Retina (tissue), 1 donor: ENCODE results near the gene RPS3.

Experiments used
- DNase-seq: peaks from one replicate; pipeline ENCODE4 v3.0.0-alpha.2; 2016

The RPS3 gene

DNA sequence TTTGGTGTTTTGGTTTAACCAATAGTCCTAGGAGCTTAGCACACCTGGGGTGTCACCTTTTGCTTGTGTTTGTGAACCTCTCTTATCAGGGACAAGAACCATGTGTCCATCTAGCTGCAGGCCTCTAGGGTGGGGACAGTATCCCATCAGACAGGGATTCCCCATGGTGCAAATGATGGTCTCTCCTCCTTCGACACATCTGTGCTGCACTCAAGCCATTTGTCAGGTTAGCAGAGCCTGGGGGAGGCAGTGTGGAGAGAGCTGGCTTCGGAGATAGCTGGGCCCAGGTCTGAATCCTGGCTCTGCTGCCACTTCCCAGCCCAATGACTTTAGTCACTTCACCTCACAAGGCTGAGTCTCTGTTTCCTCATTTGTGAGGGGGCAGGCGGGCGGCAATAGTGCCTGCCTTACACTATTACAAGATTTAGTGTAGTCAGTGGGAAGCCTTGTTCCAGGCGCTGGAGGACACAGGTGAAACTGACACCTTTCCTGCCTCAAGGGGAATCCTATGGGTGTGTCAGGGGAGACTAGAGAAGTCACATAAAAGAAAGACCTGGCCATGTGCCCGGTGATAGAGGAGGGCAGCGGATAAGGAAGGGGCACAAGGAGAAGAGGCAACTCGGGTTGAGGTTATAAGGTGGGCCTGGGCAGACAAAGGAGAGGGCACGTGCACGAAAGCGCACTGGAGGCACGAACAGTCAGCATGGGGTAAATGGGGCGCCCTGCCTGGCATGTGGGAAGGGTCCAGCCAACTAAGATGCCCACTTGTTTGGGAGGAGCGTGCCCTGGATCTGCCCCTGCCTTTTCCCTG lies 21.1 kb downstream of the RPS3 start:
- DNase-seq, result no peak

GRCh38 chr11:75421035-75421602 lies 21.8 kb downstream of the RPS3 start:
- DNase-seq, result peak; percentile 73

- no peak for DNase-seq
These were observed 22.6 kb downstream of the RPS3 start for GRCh38 chr11:75421902-75422247.

DNA sequence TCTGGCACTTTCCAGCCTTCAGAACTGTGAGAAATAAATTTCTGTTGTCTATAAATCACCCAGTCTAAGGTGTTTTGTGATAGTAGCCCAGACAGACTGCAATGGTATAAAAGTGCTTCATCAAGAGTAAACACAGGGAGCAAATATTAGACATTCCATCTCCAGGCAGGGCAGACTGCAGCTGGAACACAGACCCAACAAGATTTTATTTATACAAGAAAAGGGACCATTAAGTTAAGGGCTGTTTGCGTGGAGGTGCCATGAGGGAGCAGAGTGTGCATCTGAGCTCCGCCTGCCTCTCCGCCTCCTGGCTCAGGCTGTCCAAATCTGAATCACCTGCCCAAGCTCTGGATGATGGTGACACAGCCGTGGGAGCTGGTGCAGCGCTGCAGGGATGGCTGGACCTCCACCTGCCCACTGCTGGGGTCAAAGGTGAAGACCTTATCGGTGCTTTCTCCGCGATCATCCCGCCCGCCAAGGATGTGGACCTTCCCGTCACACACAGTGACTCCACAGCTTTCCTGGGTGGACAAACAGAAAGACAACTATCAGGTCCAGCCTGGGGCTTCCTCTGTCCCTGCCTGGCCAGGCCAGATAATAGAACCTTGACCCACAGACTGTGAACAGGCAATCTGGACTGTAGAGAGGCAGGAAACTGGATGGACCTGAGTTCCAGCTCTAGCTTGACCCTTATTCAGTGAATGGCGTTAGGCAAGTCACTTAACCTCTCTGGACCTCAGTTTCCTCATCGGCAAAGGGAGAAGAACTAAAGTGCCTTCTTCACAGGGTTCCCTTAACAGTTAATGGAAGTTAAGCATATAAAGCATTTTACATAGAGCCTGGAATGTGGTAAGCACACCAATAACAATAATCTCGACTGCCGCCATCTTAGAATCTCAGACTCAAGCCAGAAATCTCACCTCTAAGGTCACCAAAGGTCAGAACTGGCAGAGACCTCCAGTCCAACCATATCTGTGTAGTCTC lies 23.2 kb downstream of the RPS3 start:
- no peak for DNase-seq

DNA sequence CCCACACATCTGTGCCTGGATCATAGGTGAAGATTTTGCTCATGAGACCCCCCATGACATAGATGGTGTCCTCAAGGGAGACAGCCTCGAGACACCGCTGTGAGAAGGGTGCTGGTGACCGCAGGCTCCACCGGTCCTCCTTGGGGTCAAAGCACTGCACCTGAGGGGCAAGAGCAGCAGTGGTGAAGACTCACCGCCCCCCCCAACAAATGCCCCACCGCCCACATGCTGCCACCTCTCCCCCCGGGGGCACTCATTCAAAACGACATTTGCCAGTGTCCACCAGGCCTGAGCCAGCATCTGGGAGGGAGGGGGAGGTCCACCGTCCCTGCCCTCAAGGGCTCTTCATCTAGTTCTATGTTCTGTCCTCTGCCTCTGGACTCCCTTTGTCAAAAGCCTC lies 24.4 kb downstream of the RPS3 start:
- no peak for DNase-seq

- peak; percentile 63 for DNase-seq
These were observed 25.1 kb downstream of the RPS3 start for GRCh38 chr11:75424396-75424795.

DNA sequence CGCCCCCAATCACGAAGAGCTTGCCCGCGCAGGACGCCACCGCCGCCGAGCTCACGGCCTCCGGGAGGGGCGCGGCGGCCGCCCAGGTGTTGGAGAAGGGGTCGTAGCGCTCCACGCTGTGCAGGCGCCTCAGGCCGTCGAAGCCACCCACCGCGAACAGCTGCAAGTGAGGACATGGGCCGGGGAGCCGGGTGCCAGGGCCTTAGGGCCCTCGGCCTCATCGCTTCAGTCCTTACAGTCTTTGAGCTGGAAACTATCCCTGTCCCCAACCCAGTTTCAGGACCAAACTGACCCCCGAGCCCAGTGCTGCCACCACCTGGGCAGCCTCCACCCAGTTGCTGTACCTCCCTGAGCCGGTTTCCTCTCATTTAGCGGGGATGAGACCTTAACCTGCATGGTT lies 26.1 kb downstream of the RPS3 start:
- no peak for DNase-seq

DNA sequence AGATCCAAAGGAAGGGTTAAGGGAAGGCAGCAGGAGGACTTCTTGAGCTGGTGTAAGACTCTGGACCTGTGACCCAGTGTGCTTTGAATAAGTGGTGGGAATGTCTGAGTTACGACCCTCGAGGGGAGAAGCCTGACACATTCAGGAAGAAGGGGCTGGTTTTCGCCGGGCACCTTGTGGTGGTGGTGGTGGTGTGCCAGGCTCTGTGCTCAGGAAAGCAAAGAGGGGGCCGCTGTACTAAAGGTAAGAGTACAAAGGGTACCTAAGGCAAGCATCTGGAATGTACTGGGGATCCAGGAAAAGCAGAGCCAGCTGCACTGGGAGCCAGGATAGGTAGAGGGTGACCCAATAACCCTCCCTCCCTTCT lies 27.4 kb downstream of the RPS3 start:
- no peak for DNase-seq

DNA sequence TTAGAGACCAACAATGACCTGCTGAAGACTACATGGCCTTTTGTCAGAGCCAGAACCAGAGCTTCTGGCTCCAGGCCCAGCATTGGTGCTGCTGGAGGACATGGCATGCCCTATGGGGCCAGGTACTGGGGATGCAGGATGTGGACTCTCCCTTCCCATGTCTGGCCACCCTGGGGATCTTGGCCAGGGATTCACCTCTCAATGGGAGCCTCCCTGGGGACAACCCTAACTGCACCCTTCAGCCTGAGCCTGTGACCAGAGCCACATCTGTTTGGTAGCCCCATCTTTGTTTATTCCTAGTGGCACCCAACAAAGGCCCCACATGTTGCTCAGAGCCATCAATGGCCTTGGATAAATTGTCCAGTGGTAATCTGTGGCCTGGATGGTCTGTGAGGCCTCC lies 27.9 kb downstream of the RPS3 start:
- DNase-seq, result no peak

DNA sequence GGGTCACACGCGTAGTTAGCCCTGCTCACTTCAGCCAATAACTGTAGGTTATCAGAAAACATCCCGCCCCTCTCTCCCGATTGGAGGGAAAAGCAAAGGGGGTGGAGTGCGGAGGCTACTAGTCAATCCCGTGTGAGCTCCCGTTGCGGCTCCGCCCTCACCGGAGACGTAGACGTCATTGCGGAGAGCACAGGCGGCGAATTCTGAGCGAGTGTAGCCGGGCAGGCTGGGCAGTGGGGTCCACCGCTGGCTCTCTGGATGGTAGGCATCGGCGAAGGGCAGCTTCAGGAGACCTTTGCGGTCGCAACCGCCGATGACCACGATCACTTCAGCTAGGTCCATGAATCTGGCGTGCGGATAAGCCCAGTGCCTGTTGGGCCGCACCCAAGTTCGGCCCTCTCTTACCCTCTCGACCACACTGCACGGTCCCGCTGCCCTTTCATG lies 29.0 kb downstream of the RPS3 start:
- DNase-seq, result peak; percentile 59

GRCh38 chr11:75428989-75429640 lies 29.8 kb downstream of the RPS3 start:
- no peak for DNase-seq

DNA sequence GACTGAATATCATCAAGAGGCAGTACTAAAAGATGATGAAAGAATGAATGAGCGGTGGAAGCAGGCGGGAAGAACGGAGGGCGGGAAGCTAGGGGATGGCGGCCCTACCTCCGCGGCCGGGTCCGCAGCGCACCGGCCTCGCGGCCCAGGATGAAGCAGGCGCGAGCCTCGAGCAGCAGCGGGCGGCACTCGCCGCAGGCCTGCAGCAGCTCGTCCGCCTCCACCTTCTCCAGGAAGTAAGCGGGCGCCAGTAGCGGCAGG lies 30.3 kb downstream of the RPS3 start:
- DNase-seq, result peak; percentile 60

- no peak for DNase-seq
These were observed 30.8 kb downstream of the RPS3 start for GRCh38 chr11:75429902-75430713.

GRCh38 chr11:75430714-75431532 lies 31.6 kb downstream of the RPS3 start:
- DNase-seq, result peak; percentile 75

- peak; percentile 44 for DNase-seq
These were observed 32.5 kb downstream of the RPS3 start for GRCh38 chr11:75431533-75432525.

- DNase-seq, result peak; percentile 64
These were observed 33.6 kb downstream of the RPS3 start, which contains the start of gene KLHL35 for GRCh38 chr11:75432911-75433321. Gene KLHL35 (minus strand): TSS chr11:75433203. CDS start chr11:75430629, 2,574 bp downstream.

DNA sequence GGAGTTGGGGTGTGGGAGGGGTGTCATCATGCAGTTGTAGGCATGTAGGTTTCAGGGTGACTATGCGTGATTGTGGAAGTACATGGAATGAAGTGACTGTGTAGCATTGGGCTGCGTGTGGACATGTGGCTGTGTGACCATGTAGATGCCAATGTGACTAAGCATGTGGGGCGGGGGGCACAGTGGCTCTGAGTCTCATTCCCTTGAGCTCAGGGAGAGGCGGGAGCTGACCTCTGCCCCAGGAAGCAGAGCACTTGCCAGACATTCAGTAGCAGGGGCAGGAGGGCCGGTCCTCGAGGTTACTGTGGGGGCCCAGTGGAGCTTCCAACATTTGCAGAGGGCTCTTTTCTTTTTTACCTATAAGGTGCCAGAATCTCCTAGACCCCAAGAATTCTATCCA lies 34.1 kb downstream of the RPS3 start:
- no peak for DNase-seq

DNA sequence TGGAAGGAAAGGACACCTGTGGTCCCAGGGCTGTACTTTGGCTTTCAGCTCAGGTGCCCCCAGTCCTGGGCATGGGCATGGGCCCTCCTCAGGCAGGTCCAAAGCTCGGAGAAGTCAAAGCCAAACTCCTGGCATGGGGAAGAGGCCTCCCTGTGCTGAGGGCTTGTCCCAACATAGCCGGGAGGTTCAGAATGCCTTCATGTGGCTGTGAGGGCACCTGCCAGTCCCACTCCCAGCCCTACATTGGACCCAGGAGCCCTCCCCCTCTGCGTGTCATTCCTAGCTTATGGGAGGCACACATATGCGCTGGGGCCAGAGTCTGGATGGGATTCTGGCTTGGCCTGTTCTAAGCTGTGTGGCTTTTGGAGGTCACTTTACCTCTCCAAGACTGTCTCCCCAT lies 34.7 kb downstream of the RPS3 start:
- no peak for DNase-seq

DNA sequence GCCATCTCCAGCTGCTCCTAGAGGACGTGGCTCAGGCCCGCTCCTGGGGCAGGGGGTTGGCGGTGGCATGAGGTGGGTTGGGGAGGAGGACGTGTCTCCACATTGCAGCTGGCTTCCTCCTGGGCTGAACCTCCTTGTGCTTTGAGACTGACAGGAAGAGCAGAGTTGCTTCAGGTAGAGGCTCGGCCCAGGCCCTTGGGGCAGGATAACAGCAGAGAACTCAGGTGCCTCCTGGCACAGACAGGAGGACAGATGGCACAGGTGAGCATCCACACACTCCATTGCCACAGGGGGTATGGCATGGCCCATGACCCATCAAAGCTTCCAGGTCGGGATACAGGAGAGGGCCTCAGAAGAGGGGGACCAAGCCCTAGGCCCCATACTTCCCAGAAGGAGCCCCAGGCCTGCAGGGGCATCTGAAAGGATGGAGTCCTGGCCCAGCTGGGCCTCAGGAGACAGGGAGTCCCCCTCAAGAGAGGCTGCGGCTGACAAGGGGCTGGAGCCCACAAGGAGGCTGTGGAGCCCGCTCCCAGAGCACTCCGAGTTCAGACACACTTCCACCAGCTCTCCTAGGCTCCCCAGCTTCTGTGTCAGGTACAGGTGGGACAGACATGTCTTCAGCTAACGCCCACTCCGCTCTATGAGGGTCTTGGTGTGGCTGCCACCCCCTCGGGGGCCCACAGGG lies 35.7 kb downstream of the RPS3 start:
- no peak for DNase-seq

DNA sequence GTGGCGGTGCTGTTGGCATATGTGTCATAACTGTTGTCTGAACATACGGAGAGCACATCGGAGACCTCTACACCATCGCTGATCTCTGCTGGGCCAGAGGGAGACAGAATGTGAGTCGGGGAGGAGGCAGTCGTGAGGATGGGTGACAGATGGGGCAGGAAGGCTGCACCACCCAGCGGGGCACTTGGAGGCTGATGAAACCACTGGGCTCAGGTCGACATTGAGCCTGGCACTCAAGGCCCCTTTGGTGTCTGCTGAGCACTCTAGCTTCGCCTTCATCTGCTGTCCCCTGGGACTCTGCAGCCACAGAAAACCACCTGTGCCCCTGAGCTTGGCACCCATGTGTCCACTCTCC lies 36.2 kb downstream of the RPS3 start:
- DNase-seq, result no peak
